Muscle of arm (tissue), 14 donors: ENCODE results near the gene NHP2. TPM values are rescaled to one million over a fixed set of nuclear protein-coding genes. Genes with fewer than 3 reads are reported as not detected.
"Not testable (repeated sequence)": the region's sequence is repeated elsewhere in the genome, so short reads cannot be mapped to it uniquely, and the experiment has no call there.

Experiments used
- DNase-seq: peaks from one replicate; pipeline ENCODE4 v3.0.0-alpha.2; 2013
- long read RNA-seq, 11 donors: transcript quantifications; one replicate each; lab custom pipeline, GENCODE V29; 2026
- polyA plus RNA-seq, 12 donors: library from polyadenylated mRNA; unstranded; fragments of 120-200 nt; gene quantifications; one replicate each; pipeline ENCODE4 v1.2.1, GENCODE V29; 2013; ENCODE audit not compliant: insufficient read length in 12 of 12

The NHP2 gene
- 100 to 1,000 TPM in 2 of 12 donors, 10 to 100 TPM in 9, not detected in 1; 75.6 to 113 (median 89.1) TPM for polyA plus RNA-seq
- long read RNA-seq, donor 1, transcript NHP2-201 (4 exons, 865 nt): major isoform, 73 of 141 reads
- long read RNA-seq, donor 1, transcript NHP2-202 (3 exons, 599 nt): minor isoform, 8 of 141 reads
- long read RNA-seq, donor 1, partial matches to known transcripts: 57 of 141 reads
- long read RNA-seq, donor 1, other reads (novel, unspliced or antisense): 0 of 141 reads
- long read RNA-seq, donor 2, transcript NHP2-202 (3 exons, 599 nt): minor isoform, 9 of 131 reads
- long read RNA-seq, donor 2, transcript NHP2-201 (4 exons, 865 nt): major isoform, 121 of 131 reads
- long read RNA-seq, donor 2, partial matches to known transcripts: 0 of 131 reads
- long read RNA-seq, donor 2, other reads (novel, unspliced or antisense): 0 of 131 reads
- long read RNA-seq, donor 3, transcript NHP2-201 (4 exons, 865 nt): major isoform, 59 of 80 reads
- long read RNA-seq, donor 3, transcript NHP2-202 (3 exons, 599 nt): minor isoform, 7 of 80 reads
- long read RNA-seq, donor 3, partial matches to known transcripts: 13 of 80 reads
- long read RNA-seq, donor 3, other reads (novel, unspliced or antisense): 0 of 80 reads
- long read RNA-seq, donor 4, transcript NHP2-201 (4 exons, 865 nt): major isoform, 50 of 55 reads
- long read RNA-seq, donor 4, partial matches to known transcripts: 0 of 55 reads
- long read RNA-seq, donor 4, other reads (novel, unspliced or antisense): 0 of 55 reads
- long read RNA-seq, donor 5, transcript NHP2-201 (4 exons, 865 nt): major isoform, 124 of 140 reads
- long read RNA-seq, donor 5, transcript NHP2-202 (3 exons, 599 nt): minor isoform, 12 of 140 reads
- long read RNA-seq, donor 5, partial matches to known transcripts: 0 of 140 reads
- long read RNA-seq, donor 5, other reads (novel, unspliced or antisense): 0 of 140 reads
- long read RNA-seq, donor 6, transcript NHP2-202 (3 exons, 599 nt): minor isoform, 5 of 57 reads
- long read RNA-seq, donor 6, transcript NHP2-201 (4 exons, 865 nt): major isoform, 51 of 57 reads
- long read RNA-seq, donor 6, partial matches to known transcripts: 0 of 57 reads
- long read RNA-seq, donor 6, other reads (novel, unspliced or antisense): 0 of 57 reads
- long read RNA-seq, donor 7, transcript NHP2-201 (4 exons, 865 nt): major isoform, 58 of 60 reads
- long read RNA-seq, donor 7, partial matches to known transcripts: 0 of 60 reads
- long read RNA-seq, donor 7, other reads (novel, unspliced or antisense): 0 of 60 reads
- long read RNA-seq, donor 8, transcript NHP2-201 (4 exons, 865 nt): major isoform, 119 of 127 reads
- long read RNA-seq, donor 8, transcript NHP2-202 (3 exons, 599 nt): minor isoform, 7 of 127 reads
- long read RNA-seq, donor 8, partial matches to known transcripts: 0 of 127 reads
- long read RNA-seq, donor 8, other reads (novel, unspliced or antisense): 0 of 127 reads
- long read RNA-seq, donor 9, transcript NHP2-201 (4 exons, 865 nt): major isoform, 64 of 70 reads
- long read RNA-seq, donor 9, partial matches to known transcripts: 0 of 70 reads
- long read RNA-seq, donor 9, other reads (novel, unspliced or antisense): 0 of 70 reads
- long read RNA-seq, donor 10, transcript NHP2-202 (3 exons, 599 nt): minor isoform, 5 of 103 reads
- long read RNA-seq, donor 10, transcript NHP2-201 (4 exons, 865 nt): major isoform, 94 of 103 reads
- long read RNA-seq, donor 10, partial matches to known transcripts: 0 of 103 reads
- long read RNA-seq, donor 10, other reads (novel, unspliced or antisense): 0 of 103 reads
- long read RNA-seq, donor 11, transcript NHP2-201 (4 exons, 865 nt): major isoform, 114 of 134 reads
- long read RNA-seq, donor 11, transcript NHP2-202 (3 exons, 599 nt): minor isoform, 11 of 134 reads
- long read RNA-seq, donor 11, partial matches to known transcripts: 6 of 134 reads
- long read RNA-seq, donor 11, other reads (novel, unspliced or antisense): 0 of 134 reads

GRCh38 chr5:178153530-178154340 lies at the start of gene NHP2:
TSS of gene NHP2 (minus strand) at chr5:178153885. CDS start at chr5:178153817, 68 bp downstream.
- DNase-seq: peak; percentile 99

- DNase-seq: no peak
Measured at GRCh38 chr5:178202541-178202940, 48.9 kb upstream of the NHP2 start.

GRCh38 chr5:178201927-178202235 lies 48.2 kb upstream of the NHP2 start:
- DNase-seq: no peak

GRCh38 chr5:178201221-178201926 lies 47.7 kb upstream of the NHP2 start:
- DNase-seq: no peak

GRCh38 chr5:178199581-178200434 lies 46.1 kb upstream of the NHP2 start:
- DNase-seq: no peak

GRCh38 chr5:178198706-178199105 lies 45.0 kb upstream of the NHP2 start:
- DNase-seq: no peak

GRCh38 chr5:178198151-178198550 lies 44.5 kb upstream of the NHP2 start:
- not testable (repeated sequence) for DNase-seq

- no peak for DNase-seq
Measured at GRCh38 chr5:178196986-178197385, 43.3 kb upstream of the NHP2 start.

GRCh38 chr5:178196281-178196812 lies 42.7 kb upstream of the NHP2 start:
- no peak for DNase-seq

- no peak for DNase-seq
Measured at GRCh38 chr5:178194026-178194425, 40.3 kb upstream of the NHP2 start.

GRCh38 chr5:178193251-178193809 lies 39.6 kb upstream of the NHP2 start:
- no peak for DNase-seq

- no peak for DNase-seq
Measured at GRCh38 chr5:178192787-178193186, 39.1 kb upstream of the NHP2 start.

GRCh38 chr5:178192244-178192643 lies 38.6 kb upstream of the NHP2 start:
- DNase-seq: no peak

- no peak for DNase-seq
Measured at GRCh38 chr5:178191661-178192060, 38.0 kb upstream of the NHP2 start.

- DNase-seq: no peak
Measured at GRCh38 chr5:178189433-178189832, 35.7 kb upstream of the NHP2 start.

GRCh38 chr5:178187014-178187413 lies 33.3 kb upstream of the NHP2 start, which contains the start of gene GMCL2:
TSS of gene GMCL2 (minus strand) at chr5:178187371. CDS start at chr5:178187299, 72 bp downstream.
- no peak for DNase-seq

- no peak for DNase-seq
Measured at GRCh38 chr5:178186427-178186826, 32.7 kb upstream of the NHP2 start.
